Testis (tissue), 2 donors: ENCODE measurements around the gene ZNF660.
"Not testable (repeated sequence)": the region's sequence is repeated elsewhere in the genome, so short reads cannot be mapped to it uniquely, and the experiment has no call there.

Experiments
- CTCF ChIP-seq, 3 experiments: fragments of 450-650 bp in 2 of 3; fragments of 200-600 bp in 1 of 3; sonication (generic) in 1 of 3; IDR thresholded peaks; one replicate each; pipeline ENCODE4 v1.5.1; 2016 to 2019; ENCODE audit warnings: antibody characterized with exemption in 3 of 3, mild to moderate bottlenecking in 2 of 3, moderate library complexity in 1 of 3
- POLR2A ChIP-seq: fragments of 450-650 bp; IDR thresholded peaks from one replicate; pipeline ENCODE4 v1.6.1; 2017; ENCODE audit warnings: antibody characterized with exemption, mild to moderate bottlenecking, moderate library complexity

DNA sequence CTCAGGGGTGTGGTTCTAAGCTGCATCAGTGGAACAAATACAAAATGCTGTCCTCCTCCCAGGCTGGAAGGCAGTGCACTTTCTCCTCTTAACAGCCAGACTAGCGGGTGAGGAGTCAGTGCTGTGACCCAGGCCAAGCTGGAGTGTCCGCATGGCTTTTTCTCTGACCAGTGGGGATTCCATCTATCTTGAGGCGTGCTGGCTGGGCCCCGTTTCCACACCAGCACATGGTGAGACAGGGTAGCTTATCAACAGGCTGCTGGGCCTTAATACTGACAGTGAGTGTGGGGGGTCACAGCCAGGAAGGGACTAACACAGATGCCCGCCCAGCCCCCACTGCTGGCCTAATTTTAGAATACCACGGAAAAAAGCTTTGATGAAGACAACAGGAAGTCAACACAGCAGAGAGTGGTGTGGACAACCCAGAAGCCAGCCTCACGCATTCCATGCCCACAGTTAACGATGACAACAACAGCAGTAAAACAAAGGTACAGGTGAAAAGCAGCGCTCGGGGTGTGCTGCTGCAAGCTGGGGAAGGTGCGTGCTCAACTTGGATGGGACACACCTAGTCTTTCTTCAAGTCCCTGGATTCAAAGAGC lies 7.3 kb upstream of the ZNF660 start:
- not testable (repeated sequence) for TF ChIP-seq CTCF (IDR thresholded peaks at IDR 0.05); POLR2A
